HepG2 (cell line): ENCODE measurements around the gene LILRB5. TPM values are rescaled to one million over a fixed set of nuclear protein-coding genes. Genes with fewer than 3 reads are reported as not detected.

Experiments used
- FOSL2 ChIP-seq: sonication (generic); formaldehyde crosslinking; IDR thresholded peaks from 2 replicates; pipeline ENCODE4 v1.4.0; 2020; ENCODE audit warnings: missing genetic modification reagents
- GFI1 ChIP-seq: sonication (generic); formaldehyde crosslinking; IDR thresholded peaks from 2 replicates; pipeline ENCODE4 v1.5.0; 2020; ENCODE audit warnings: missing genetic modification reagents, mild to moderate bottlenecking, borderline replicate concordance
- HNRNPK ChIP-seq: fragments of 200-400 bp; formaldehyde crosslinking; IDR thresholded peaks from 2 replicates; pipeline ENCODE4 v1.6.1; 2018; ENCODE audit warnings: low read length, low read depth, moderate library complexity, mild to moderate bottlenecking; ENCODE audit not compliant: poor library complexity, severe bottlenecking
- KLF16 ChIP-seq, 2 experiments: sonication (generic) in 1 of 2; formaldehyde crosslinking in 1 of 2; IDR thresholded peaks; 2 replicates each; pipeline versions ENCODE4 v1.6.1 to v1.8.0; 2016 to 2023; ENCODE audit warnings: missing genetic modification reagents in 2 of 2, missing compliant biosample characterization in 1 of 2
- MED13 ChIP-seq: sonication (generic); formaldehyde crosslinking; IDR thresholded peaks from 2 replicates; pipeline ENCODE4 v1.5.0; 2020; ENCODE audit warnings: missing genetic modification reagents
- RARA ChIP-seq: IDR thresholded peaks from 2 replicates; pipeline ENCODE4 v1.6.1; 2016; ENCODE audit warnings: missing genetic modification reagents, missing compliant biosample characterization
- RXRA ChIP-seq: sonication (generic); formaldehyde crosslinking; IDR thresholded peaks from 2 replicates; pipeline ENCODE4 v1.5.1; 2020; ENCODE audit warnings: missing genetic modification reagents
- TCF12 ChIP-seq, 2 experiments: fragments of 450-650 bp in 1 of 2; sonication (generic) in 1 of 2; formaldehyde crosslinking in 1 of 2; IDR thresholded peaks; 2 replicates each; pipeline versions ENCODE4 v1.6.1 to v1.8.0; 2017 to 2022; ENCODE audit warnings: antibody characterized with exemption in 1 of 2, mild to moderate bottlenecking in 1 of 2, missing genetic modification reagents in 1 of 2, moderate library complexity in 1 of 2
- ZBTB2 ChIP-seq: sonication (generic); formaldehyde crosslinking; IDR thresholded peaks from 2 replicates; pipeline ENCODE4 v1.8.0; 2022; ENCODE audit warnings: low read depth, missing genetic modification reagents
- ZNF251 ChIP-seq: sonication (generic); formaldehyde crosslinking; IDR thresholded peaks from 2 replicates; pipeline ENCODE4 v1.9.0; 2021; ENCODE audit warnings: mild to moderate bottlenecking, missing genetic modification reagents
- ZNF292 ChIP-seq: sonication (generic); formaldehyde crosslinking; IDR thresholded peaks from 2 replicates; pipeline ENCODE4 v1.8.1; 2022; ENCODE audit warnings: mild to moderate bottlenecking, low read depth, missing genetic modification reagents, borderline replicate concordance
- ZNF574 ChIP-seq: sonication (generic); formaldehyde crosslinking; IDR thresholded peaks from 2 replicates; pipeline ENCODE4 v1.4.0; 2020; ENCODE audit warnings: missing genetic modification reagents
- ZNF644 ChIP-seq: IDR thresholded peaks from 2 replicates; pipeline ENCODE4 v1.6.1; 2016; ENCODE audit warnings: low read depth
- ZNF773 ChIP-seq: sonication (generic); formaldehyde crosslinking; IDR thresholded peaks from 2 replicates; pipeline ENCODE4 v1.4.0; 2020; ENCODE audit warnings: missing genetic modification reagents, borderline replicate concordance
- polyA plus RNA-seq, 8 experiments: library from polyadenylated mRNA; depleted of rRNA in 3 of 8; stranded (reverse) in 7 of 8; unstranded in 1 of 8; fragments of >200 nt; fragmentation: Illumina TruSeq in 4 of 8; extraction: Trizol in 4 of 8; gene quantifications; 2 replicates each; pipeline versions ENCODE4 v1.2.1 to v1.2.3, GENCODE V29; 2011 to 2016; ENCODE audit warnings: low read depth in 4 of 8, missing spikeins in 1 of 8, mixed read lengths in 1 of 8; ENCODE audit not compliant: insufficient read depth in 1 of 8
- total RNA-seq, 5 experiments: library from RNA; depleted of rRNA; stranded (reverse); fragments of >200 nt; fragmentation: Illumina TruSeq; extraction: Trizol; gene quantifications; 2 replicates each; pipeline ENCODE4 v1.2.3, GENCODE V29; 2016; ENCODE audit warnings: low read depth in 1 of 5
- TF ChIP-seq, protein P1 (sequence below): sonication (generic); formaldehyde crosslinking; IDR thresholded peaks from one replicate; pipeline ENCODE4 v1.5.1; 2020; ENCODE audit warnings: mild to moderate bottlenecking, missing genetic modification reagents; ENCODE audit errors: not compliant biosample characterization
- TF ChIP-seq, protein P2 (sequence below): IDR thresholded peaks from 2 replicates; pipeline ENCODE4 v1.6.1; 2016; ENCODE audit warnings: missing compliant biosample characterization, missing genetic modification reagents, borderline replicate concordance

Gene LILRB5
- total and polyA plus RNA-seq, 2 of the 13 experiments (the other 11 are each of a cell fraction or from before 2014, with no cell fraction given), result not detected

DNA sequence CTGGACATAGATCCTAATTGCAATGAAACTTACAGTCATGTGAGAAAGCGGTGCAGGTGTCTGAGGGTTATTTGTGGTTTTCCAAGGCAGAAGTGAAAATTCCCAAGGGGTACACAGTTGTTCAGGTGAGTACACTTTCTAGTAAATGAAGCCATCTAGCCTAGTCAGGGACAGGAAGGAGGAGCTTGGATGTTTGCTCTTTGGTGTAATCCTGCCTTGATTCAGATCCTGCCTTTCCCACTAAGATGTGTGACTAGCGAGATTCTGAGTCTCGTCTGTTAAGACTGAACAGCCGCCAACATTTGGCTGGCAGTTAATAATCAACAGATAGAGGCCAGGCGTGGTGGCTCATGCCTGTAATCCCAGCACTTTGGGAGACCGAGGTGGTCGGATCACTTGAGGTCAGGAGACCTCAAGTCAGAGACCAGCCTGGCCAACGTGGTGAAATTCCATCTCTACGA, 53.9 kb downstream of the LILRB5 start (continued):
- TF ChIP-seq, protein P1, sequence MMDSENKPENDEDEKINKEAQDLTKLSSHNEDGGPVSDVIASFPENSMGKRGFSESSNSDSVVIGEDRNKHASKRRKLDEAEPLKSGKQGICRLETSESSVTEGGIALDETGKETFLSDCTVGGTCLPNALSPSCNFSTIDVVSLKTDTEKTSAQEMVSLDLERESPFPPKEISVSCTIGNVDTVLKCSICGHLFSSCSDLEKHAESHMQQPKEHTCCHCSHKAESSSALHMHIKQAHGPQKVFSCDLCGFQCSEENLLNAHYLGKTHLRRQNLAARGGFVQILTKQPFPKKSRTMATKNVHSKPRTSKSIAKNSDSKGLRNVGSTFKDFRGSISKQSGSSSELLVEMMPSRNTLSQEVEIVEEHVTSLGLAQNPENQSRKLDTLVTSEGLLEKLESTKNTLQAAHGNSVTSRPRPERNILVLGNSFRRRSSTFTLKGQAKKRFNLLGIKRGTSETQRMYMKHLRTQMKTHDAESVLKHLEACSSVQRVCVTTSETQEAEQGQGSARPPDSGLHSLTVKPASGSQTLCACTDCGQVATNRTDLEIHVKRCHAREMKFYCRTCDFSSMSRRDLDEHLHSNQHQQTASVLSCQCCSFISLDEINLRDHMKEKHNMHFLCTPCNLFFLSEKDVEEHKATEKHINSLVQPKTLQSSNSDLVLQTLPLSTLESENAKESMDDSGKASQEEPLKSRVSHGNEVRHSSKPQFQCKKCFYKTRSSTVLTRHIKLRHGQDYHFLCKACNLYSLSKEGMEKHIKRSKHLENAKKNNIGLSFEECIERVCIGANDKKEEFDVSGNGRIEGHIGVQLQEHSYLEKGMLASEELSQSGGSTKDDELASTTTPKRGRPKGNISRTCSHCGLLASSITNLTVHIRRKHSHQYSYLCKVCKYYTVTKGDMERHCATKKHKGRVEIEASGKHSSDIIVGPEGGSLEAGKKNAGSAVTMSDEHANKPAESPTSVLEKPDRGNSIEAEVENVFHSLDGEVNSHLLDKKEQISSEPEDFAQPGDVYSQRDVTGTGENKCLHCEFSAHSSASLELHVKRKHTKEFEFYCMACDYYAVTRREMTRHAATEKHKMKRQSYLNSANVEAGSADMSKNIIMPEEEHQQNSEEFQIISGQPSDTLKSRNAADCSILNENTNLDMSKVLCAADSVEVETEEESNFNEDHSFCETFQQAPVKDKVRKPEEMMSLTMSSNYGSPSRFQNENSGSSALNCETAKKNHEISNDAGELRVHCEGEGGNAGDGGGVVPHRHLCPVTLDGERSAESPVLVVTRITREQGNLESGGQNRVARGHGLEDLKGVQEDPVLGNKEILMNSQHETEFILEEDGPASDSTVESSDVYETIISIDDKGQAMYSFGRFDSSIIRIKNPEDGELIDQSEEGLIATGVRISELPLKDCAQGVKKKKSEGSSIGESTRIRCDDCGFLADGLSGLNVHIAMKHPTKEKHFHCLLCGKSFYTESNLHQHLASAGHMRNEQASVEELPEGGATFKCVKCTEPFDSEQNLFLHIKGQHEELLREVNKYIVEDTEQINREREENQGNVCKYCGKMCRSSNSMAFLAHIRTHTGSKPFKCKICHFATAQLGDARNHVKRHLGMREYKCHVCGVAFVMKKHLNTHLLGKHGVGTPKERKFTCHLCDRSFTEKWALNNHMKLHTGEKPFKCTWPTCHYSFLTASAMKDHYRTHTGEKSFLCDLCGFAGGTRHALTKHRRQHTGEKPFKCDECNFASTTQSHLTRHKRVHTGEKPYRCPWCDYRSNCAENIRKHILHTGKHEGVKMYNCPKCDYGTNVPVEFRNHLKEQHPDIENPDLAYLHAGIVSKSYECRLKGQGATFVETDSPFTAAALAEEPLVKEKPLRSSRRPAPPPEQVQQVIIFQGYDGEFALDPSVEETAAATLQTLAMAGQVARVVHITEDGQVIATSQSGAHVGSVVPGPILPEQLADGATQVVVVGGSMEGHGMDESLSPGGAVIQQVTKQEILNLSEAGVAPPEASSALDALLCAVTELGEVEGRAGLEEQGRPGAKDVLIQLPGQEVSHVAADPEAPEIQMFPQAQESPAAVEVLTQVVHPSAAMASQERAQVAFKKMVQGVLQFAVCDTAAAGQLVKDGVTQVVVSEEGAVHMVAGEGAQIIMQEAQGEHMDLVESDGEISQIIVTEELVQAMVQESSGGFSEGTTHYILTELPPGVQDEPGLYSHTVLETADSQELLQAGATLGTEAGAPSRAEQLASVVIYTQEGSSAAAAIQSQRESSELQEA (CRISPR knock-in tag), result peak; percentile 8
- TF ChIP-seq, protein P2, sequence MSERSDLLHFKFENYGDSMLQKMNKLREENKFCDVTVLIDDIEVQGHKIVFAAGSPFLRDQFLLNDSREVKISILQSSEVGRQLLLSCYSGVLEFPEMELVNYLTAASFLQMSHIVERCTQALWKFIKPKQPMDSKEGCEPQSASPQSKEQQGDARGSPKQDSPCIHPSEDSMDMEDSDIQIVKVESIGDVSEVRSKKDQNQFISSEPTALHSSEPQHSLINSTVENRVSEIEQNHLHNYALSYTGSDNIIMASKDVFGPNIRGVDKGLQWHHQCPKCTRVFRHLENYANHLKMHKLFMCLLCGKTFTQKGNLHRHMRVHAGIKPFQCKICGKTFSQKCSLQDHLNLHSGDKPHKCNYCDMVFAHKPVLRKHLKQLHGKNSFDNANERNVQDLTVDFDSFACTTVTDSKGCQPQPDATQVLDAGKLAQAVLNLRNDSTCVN, result no peak
- TF ChIP-seq GFI1, result peak; percentile 72
- TF ChIP-seq FOSL2 (CRISPR knock-in tag), result peak; percentile 34
- no peak for TF ChIP-seq ZNF773 (CRISPR knock-in tag)
- TF ChIP-seq ZNF251 (CRISPR knock-in tag), result no peak
- no peak for TF ChIP-seq MED13 (CRISPR knock-in tag)
- peak; percentile 68 for TF ChIP-seq RXRA
- TF ChIP-seq KLF16 (CRISPR knock-in tag; IDR thresholded peaks at IDR 0.05), result 0 out of 4 replicates have a peak, but pooled peaks of 1 of the 2 experiments have one; percentile 22
- TF ChIP-seq ZNF644 (CRISPR knock-in tag), result no peak
- TF ChIP-seq ZNF292 (CRISPR knock-in tag), result no peak
- TF ChIP-seq ZBTB2, result no peak
- TF ChIP-seq ZNF574 (CRISPR knock-in tag), result peak; percentile 64
- no peak for TF ChIP-seq HNRNPK
- peak; percentile 40; the same call in 1 of the 2 replicates for TF ChIP-seq RARA
- no peak for TF ChIP-seq TCF12 (IDR thresholded peaks at IDR 0.05)
- no peak for TF ChIP-seq TCF12 (CRISPR knock-in tag; IDR thresholded peaks at IDR 0.05)
